H1 (cell line): ENCODE results near the gene ASTN2. TPM values are rescaled to one million over a fixed set of nuclear protein-coding genes. Genes with fewer than 3 reads are reported as not detected.

ENCODE experiments used
- CBX5 ChIP-seq: fragments of 300-800, 300-1000 bp; sonication (generic); IDR thresholded peaks from 2 replicates; pipeline ENCODE4 v1.7.1; 2016; ENCODE audit warnings: antibody characterized with exemption, low read length, low read depth
- CBX8 ChIP-seq: fragments of 300-800, 300-1000 bp; sonication (generic); IDR thresholded peaks from 2 replicates; pipeline ENCODE4 v1.7.1; 2016; ENCODE audit warnings: low read depth, low read length, borderline replicate concordance
- CHD1 ChIP-seq: IDR thresholded peaks from 2 replicates; pipeline ENCODE4 v1.6.1; 2012; ENCODE audit warnings: low read depth, low read length, improper control_type of control experiment
- CTBP2 ChIP-seq: IDR thresholded peaks from 2 replicates; pipeline ENCODE4 v1.7.0; 2011; ENCODE audit warnings: borderline replicate concordance, mild to moderate bottlenecking, moderate library complexity, mixed read lengths, low read length; ENCODE audit not compliant: insufficient read depth, insufficient read length
- POLR2A ChIP-seq, 2 experiments: IDR thresholded peaks; 1 replicate in 1 of 2; 2 replicates in 1 of 2; pipeline ENCODE4 v1.6.1; 2011; ENCODE audit warnings: low read depth in 2 of 2, low read length in 2 of 2, mild to moderate bottlenecking in 2 of 2; ENCODE audit errors: control extremely low read depth in 1 of 2
- SIN3A ChIP-seq, 2 experiments: IDR thresholded peaks in 1 of 2; conservative IDR thresholded peaks in 1 of 2; 2 replicates each; pipeline ENCODE4 v1.6.1; 2011 to 2012; ENCODE audit warnings: low read length in 2 of 2, improper control_type of control experiment in 1 of 2, low read depth in 1 of 2, mild to moderate bottlenecking in 1 of 2
- SP4 ChIP-seq: IDR thresholded peaks from 2 replicates; pipeline ENCODE4 v1.6.1; 2012; ENCODE audit warnings: low read length, inconsistent platforms
- SRF ChIP-seq: IDR thresholded peaks from 2 replicates; pipeline ENCODE4 v1.6.1; 2011; ENCODE audit warnings: mild to moderate bottlenecking, low read depth, low read length, moderate library complexity
- YY1 ChIP-seq: IDR thresholded peaks from 2 replicates; pipeline ENCODE4 v1.6.1; 2011; ENCODE audit warnings: low read depth, mild to moderate bottlenecking, low read length
- polyA plus RNA-seq, 7 experiments: library from polyadenylated mRNA; depleted of rRNA in 3 of 7; stranded (reverse) in 5 of 7; unstranded in 2 of 7; fragments of >200 nt in 5 of 7; fragments of 200-250 nt in 2 of 7; gene quantifications; 1 replicate in 5 of 7; 2 replicates in 1 of 7; 4 replicates in 1 of 7; pipeline versions ENCODE4 v1.2.1 to v1.2.3, GENCODE V29; 2011 to 2013; ENCODE audit warnings: missing spikeins in 2 of 7, mixed read lengths in 2 of 7
- total RNA-seq: library from RNA; stranded (reverse); fragmentation: NEBNext Ultra II Directional; extraction: Animal tissue kit (Norgen Biotek cat#: 25700); gene quantifications from 2 replicates; pipeline ENCODE4 v1.2.1, GENCODE V29; 2021
- TF ChIP-seq, protein P1 (sequence below): fragments of 300-600 bp; sonication (generic); IDR thresholded peaks from 2 replicates; pipeline ENCODE4 v1.7.1; 2012; ENCODE audit warnings: low read length, moderate library complexity, mild to moderate bottlenecking, inconsistent platforms; ENCODE audit not compliant: insufficient replicate concordance
- TF ChIP-seq, protein P2 (sequence below): IDR thresholded peaks from 2 replicates; pipeline ENCODE4 v1.6.1; 2011; ENCODE audit warnings: low read length, improper control_type of control experiment

Gene ASTN2
- total and polyA plus RNA-seq, 2 of the 8 experiments (the other 6 are each of a cell fraction or from before 2014, with no cell fraction given) = 8.2 to 13.7 TPM

DNA sequence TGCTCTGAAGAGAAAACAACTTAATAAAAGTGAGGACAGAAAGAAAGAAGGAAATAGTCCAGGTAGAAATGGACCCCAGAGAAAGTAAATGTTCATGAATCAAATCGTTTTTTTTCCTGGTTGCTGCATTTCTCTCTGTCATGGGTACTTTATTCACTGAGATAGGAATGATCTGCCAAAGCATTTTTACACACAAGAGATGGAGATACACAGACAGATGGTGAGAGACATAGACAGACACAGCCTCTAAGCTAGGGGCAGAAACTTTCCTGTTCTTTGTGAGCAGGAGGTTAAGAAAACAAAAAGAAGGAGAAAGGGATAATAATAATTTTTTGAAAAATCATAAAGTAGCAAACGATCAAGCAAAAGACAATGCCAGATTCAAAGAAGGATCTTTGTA, 73.7 kb downstream of the ASTN2 start (continued):
- TF ChIP-seq, protein P1, sequence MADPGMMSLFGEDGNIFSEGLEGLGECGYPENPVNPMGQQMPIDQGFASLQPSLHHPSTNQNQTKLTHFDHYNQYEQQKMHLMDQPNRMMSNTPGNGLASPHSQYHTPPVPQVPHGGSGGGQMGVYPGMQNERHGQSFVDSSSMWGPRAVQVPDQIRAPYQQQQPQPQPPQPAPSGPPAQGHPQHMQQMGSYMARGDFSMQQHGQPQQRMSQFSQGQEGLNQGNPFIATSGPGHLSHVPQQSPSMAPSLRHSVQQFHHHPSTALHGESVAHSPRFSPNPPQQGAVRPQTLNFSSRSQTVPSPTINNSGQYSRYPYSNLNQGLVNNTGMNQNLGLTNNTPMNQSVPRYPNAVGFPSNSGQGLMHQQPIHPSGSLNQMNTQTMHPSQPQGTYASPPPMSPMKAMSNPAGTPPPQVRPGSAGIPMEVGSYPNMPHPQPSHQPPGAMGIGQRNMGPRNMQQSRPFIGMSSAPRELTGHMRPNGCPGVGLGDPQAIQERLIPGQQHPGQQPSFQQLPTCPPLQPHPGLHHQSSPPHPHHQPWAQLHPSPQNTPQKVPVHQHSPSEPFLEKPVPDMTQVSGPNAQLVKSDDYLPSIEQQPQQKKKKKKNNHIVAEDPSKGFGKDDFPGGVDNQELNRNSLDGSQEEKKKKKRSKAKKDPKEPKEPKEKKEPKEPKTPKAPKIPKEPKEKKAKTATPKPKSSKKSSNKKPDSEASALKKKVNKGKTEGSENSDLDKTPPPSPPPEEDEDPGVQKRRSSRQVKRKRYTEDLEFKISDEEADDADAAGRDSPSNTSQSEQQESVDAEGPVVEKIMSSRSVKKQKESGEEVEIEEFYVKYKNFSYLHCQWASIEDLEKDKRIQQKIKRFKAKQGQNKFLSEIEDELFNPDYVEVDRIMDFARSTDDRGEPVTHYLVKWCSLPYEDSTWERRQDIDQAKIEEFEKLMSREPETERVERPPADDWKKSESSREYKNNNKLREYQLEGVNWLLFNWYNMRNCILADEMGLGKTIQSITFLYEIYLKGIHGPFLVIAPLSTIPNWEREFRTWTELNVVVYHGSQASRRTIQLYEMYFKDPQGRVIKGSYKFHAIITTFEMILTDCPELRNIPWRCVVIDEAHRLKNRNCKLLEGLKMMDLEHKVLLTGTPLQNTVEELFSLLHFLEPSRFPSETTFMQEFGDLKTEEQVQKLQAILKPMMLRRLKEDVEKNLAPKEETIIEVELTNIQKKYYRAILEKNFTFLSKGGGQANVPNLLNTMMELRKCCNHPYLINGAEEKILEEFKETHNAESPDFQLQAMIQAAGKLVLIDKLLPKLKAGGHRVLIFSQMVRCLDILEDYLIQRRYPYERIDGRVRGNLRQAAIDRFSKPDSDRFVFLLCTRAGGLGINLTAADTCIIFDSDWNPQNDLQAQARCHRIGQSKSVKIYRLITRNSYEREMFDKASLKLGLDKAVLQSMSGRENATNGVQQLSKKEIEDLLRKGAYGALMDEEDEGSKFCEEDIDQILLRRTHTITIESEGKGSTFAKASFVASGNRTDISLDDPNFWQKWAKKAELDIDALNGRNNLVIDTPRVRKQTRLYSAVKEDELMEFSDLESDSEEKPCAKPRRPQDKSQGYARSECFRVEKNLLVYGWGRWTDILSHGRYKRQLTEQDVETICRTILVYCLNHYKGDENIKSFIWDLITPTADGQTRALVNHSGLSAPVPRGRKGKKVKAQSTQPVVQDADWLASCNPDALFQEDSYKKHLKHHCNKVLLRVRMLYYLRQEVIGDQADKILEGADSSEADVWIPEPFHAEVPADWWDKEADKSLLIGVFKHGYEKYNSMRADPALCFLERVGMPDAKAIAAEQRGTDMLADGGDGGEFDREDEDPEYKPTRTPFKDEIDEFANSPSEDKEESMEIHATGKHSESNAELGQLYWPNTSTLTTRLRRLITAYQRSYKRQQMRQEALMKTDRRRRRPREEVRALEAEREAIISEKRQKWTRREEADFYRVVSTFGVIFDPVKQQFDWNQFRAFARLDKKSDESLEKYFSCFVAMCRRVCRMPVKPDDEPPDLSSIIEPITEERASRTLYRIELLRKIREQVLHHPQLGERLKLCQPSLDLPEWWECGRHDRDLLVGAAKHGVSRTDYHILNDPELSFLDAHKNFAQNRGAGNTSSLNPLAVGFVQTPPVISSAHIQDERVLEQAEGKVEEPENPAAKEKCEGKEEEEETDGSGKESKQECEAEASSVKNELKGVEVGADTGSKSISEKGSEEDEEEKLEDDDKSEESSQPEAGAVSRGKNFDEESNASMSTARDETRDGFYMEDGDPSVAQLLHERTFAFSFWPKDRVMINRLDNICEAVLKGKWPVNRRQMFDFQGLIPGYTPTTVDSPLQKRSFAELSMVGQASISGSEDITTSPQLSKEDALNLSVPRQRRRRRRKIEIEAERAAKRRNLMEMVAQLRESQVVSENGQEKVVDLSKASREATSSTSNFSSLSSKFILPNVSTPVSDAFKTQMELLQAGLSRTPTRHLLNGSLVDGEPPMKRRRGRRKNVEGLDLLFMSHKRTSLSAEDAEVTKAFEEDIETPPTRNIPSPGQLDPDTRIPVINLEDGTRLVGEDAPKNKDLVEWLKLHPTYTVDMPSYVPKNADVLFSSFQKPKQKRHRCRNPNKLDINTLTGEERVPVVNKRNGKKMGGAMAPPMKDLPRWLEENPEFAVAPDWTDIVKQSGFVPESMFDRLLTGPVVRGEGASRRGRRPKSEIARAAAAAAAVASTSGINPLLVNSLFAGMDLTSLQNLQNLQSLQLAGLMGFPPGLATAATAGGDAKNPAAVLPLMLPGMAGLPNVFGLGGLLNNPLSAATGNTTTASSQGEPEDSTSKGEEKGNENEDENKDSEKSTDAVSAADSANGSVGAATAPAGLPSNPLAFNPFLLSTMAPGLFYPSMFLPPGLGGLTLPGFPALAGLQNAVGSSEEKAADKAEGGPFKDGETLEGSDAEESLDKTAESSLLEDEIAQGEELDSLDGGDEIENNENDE = no peak
- TF ChIP-seq SIN3A (conservative IDR thresholded peaks at IDR 0.05 in 1 of 2, IDR thresholded peaks at IDR 0.05 in 1 of 2; ENCODE audit: low read depth in 1 of 2, low read length in 2 of 2) (no peak), POLR2A (IDR thresholded peaks at IDR 0.05; ENCODE audit: control extremely low read depth in 1 of 2, low read depth in 2 of 2, low read length in 2 of 2) (no peak), CBX8 (no peak), CHD1 (no peak), SP4 (no peak), YY1 (no peak), SRF (no peak), CBX5 (no peak), CTBP2 (no peak)
- TF ChIP-seq, protein P2, sequence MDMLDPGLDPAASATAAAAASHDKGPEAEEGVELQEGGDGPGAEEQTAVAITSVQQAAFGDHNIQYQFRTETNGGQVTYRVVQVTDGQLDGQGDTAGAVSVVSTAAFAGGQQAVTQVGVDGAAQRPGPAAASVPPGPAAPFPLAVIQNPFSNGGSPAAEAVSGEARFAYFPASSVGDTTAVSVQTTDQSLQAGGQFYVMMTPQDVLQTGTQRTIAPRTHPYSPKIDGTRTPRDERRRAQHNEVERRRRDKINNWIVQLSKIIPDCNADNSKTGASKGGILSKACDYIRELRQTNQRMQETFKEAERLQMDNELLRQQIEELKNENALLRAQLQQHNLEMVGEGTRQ = no peak
